NCI-H345 treated with DMSO at 0.1 percent for 48 hours (cell line): ENCODE data around the gene N4BP2.
"Not testable (repeated sequence)": the region's sequence is repeated elsewhere in the genome, so short reads cannot be mapped to it uniquely, and the experiment has no call there.

ENCODE experiments used
- DNase-seq: peaks from one replicate; lab custom pipeline; 2025; ENCODE audit not compliant: unreplicated experiment; lab: John Stamatoyannopoulos, UW

N4BP2 gene

GRCh38 chr4:40056716-40057585, at the start of gene N4BP2:
N4BP2 (plus strand) TSS chr4:40056850; CDS start chr4:40097341, 40,491 bp downstream.
- peak; percentile 56 for DNase-seq

GRCh38 chr4:40016007-40016406, 40.6 kb upstream of the N4BP2 start:
- no peak for DNase-seq

DNA sequence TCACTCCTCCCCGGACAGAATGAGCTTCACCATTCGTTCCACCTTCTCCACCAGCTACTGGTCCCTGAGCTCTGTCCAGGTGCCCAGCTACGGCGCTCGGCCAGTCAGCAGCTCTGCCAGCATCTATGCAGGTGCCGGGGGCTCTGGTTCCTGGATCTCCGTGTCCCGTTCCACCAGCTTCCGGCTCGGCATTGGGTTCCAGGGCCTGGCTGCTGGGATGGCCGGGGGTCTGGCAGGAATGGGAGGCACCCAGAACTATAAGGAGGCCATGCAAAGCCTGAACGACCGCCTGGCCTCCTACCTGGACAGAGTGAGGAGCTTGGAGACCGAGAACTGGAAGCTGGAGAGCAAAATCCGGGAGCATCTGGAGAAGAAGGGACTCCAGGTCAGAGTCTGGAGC, 36.4 kb upstream of the N4BP2 start:
- no peak for DNase-seq

GRCh38 chr4:40021116-40021515, 35.5 kb upstream of the N4BP2 start:
- DNase-seq, result not testable (repeated sequence)

GRCh38 chr4:40024049-40024448, 32.6 kb upstream of the N4BP2 start:
- DNase-seq, result not testable (repeated sequence)

- DNase-seq, result no peak
These were observed 23.9 kb upstream of the N4BP2 start for GRCh38 chr4:40032785-40033184.

DNA sequence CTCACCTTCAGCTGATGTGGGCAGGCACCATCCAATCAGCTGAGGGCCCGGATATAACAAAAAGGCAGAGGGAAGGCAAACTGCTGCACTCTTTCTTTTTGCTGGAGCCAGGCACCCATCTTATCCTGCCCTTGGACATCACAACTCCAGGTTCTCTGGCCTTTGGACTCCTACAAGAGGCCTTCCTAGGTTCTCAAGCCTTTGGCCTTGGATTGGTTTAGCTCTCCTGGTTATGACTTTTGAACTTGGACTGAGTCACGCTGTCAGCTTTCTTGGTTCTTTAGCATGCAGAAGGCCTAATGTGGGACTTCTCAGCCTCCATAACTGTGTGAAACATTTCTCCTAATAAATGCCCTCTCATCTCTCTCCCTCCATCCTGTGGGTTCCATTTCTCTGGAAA, 23.0 kb upstream of the N4BP2 start:
- DNase-seq, result no peak

DNA sequence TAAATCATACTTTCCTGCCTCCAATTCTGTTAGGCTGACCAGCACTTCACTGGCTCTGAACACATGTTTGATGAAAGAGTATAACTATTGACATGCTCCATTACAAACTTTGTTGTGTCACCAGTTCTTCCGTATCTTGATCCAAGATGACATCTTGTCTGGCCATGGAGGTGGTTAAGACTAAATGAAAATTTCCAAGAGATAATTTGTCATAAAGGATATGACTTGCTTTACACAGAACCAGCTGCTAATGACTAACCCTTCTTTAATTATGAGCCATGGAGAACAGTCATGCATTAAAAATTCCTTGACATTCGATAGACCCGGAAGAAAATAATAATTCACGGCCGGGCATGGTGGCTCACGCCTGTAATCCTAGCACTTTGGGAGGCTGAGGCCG, 17.7 kb upstream of the N4BP2 start:
- DNase-seq, result no peak

- DNase-seq, result no peak
These were observed 15.7 kb upstream of the N4BP2 start for GRCh38 chr4:40040908-40041307.

DNA sequence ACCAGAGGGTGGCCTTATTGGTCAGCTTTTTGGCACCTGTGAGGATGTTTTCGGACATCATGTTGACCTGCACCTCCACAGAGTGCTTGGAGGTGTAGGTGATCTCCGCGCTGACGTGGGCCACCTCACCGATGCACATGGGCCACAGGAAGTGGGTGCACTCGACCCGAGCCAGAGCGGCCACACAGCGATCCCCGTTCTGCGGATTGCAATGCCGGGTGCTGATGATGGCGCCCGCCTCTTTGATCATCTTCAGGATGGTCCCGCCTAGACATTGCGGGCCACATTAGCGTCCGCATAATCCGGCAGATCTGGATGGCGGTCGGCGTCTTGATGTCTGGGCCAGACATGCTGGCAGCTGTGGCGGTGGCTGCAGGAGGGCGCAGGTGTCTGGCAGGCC, 12.9 kb upstream of the N4BP2 start:
- DNase-seq, result no peak

DNA sequence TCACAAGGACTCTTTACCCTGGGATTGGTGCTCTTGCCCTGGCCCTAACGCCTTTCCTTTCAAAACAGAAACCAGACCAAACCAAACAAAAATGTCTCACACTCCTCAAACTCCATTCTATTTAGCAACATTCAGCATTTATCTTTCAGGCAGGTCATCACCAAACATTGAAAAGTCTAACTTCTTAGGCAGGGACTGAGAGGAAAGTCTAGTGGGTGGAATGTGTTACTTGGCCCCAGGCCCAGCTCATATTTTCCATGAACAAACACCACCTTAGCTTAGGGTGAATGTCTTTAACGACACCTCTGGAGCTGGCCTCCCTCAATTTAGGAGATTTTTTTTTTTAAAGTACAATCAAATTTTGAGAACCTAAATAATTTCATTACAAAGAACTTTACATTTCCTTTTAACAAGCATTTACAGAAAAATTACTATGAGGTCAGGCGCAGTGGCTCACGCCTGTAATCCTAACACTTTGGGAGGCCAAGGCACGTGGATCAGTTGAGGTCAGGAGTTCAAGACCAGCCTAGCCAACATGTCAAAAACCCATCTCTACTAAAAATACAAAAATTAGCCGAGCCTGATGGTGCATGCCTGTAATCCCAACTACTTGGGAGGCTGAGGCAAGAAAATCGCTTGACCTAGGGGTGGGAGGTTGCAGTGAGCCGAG, 10.2 kb upstream of the N4BP2 start:
- no peak for DNase-seq

DNA sequence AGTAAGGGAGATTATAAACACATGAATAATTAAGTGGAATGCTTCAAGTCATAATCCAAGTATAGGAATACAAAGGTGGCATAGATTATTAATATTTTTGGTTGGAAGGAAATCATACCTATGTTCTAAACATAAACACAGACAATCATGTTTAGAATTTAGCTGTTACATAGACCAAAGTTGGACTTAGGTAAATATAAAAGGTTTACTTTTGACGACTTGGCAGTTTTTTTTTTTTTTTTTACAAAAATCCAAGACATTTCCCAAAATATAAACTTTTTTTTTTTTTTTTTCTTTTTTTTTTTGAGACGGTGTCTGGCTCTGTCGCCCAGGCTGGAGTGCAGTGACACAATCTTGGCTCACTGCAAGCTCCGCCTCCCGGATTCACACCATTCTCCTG, 3.5 kb upstream of the N4BP2 start:
- no peak for DNase-seq

DNA sequence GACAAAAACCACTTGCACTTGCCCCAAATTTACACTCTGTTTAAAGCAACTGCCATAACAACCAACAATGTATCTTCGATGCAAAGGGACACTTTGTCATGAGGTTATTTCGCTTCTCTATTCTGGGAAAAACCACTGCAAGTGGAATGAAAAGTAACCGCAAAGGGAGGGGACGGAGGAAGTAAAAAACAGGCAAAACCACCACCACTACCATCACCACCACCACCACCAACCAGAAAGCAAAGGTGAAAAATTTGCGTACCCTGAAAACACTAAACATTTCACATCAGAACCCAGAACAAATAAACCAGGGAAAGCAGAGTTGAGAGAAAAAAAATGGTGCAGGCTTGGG, 1.2 kb upstream of the N4BP2 start:
- DNase-seq, result no peak

GRCh38 chr4:40055863-40056715, 561 bp upstream of the N4BP2 start:
- DNase-seq, result peak; percentile 29

DNA sequence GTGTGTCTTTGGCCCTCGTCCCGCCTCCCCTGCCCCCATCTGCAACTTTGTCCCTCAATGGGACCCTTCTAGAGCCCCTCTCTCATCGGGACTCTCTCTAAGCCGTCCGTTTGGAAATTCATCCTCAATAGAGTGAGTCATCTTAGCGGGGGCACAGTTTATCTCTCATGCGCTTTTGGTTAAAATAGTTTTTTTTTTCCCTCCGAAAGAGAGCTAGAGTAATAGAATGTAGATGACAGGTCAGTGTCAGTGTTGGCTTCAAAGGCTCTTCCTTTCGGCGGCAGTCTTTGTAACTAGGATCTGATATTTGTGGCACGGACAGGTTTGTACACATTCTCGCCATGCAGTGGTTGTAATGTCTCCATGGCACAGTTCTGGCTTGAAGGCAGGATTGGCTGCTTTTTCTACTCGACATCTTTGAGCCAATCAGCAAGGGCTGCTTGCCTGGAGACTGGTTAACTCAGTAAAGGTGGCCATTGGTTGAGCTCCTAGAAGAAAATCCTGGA, 989 bp downstream of the N4BP2 start:
- DNase-seq, result peak; percentile 71

- DNase-seq, result no peak
These were observed 1.5 kb downstream of the N4BP2 start for GRCh38 chr4:40058121-40058520.

- no peak for DNase-seq
These were observed 2.2 kb downstream of the N4BP2 start for GRCh38 chr4:40058854-40059253.

DNA sequence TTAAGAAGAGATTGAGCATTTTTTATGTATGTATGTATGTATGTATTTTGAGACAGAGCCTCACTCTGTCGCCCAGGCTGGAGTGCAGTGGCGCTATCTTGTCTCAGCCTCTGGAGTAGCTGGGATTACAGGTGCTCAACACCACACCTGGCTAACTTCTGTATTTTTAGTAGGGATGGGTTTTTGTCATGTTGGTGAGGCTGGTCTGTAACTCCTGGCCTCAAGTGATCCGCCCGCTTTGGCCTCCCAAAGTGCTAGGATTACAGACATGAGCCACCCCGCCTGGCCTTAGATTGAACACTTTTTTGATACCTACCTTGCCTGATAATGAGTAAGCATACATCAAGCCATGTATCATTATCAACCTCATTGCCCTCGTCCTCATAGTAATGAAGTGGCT, 2.7 kb downstream of the N4BP2 start:
- no peak for DNase-seq

GRCh38 chr4:40065010-40065409, 8.4 kb downstream of the N4BP2 start:
- no peak for DNase-seq

GRCh38 chr4:40066651-40067050, 10.0 kb downstream of the N4BP2 start:
- DNase-seq, result no peak

DNA sequence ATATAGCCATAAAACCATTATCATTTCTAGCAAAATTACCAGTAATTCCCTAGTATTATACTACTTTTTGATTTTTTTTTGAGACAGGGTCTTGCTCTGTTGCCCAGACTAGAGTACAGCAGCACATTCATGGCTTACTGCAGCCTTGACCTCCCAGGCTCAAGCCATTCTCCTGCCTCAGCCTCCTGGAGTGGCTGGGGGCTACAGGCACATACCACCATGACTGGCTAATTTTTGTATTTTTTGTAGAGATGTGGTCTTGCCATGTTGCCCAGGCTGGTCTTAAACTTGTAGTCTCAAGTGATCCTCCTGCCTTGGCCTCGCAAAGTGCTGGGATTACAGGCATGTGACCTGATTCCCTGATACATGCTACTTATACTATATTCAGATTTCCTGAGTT, 13.7 kb downstream of the N4BP2 start:
- DNase-seq, result no peak
